Nucleus accumbens (tissue), 56 donors: ENCODE measurements around the gene SLC18A2.
"Not testable (repeated sequence)": the region's sequence is repeated elsewhere in the genome, so short reads cannot be mapped to it uniquely, and the experiment has no call there.

Source experiments
- DNase-seq, 56 donors: peaks; one replicate each; lab custom pipeline; 2025; lab: John Stamatoyannopoulos, UW

SLC18A2 gene

GRCh38 chr10:117230107-117230506 lies 10.8 kb upstream of the SLC18A2 start:
- not testable (repeated sequence) for DNase-seq

GRCh38 chr10:117237401-117237991 lies 3.4 kb upstream of the SLC18A2 start:
- no peak for DNase-seq

- DNase-seq: no peak
Measured at GRCh38 chr10:117239051-117239450, 1.9 kb upstream of the SLC18A2 start.

GRCh38 chr10:117239721-117240620 lies 943 bp upstream of the SLC18A2 start:
- DNase-seq: no peak

- no peak for DNase-seq
Measured at GRCh38 chr10:117241541-117242462, 888 bp downstream of the SLC18A2 start.

- no peak for DNase-seq
Measured at GRCh38 chr10:117242463-117242832, 1.5 kb downstream of the SLC18A2 start.

- no peak for DNase-seq
Measured at GRCh38 chr10:117246997-117247671, 6.2 kb downstream of the SLC18A2 start.

- DNase-seq: no peak
Measured at GRCh38 chr10:117248750-117249465, 8.0 kb downstream of the SLC18A2 start.

GRCh38 chr10:117249493-117250093 lies 8.7 kb downstream of the SLC18A2 start:
- DNase-seq: no peak

- no peak for DNase-seq
Measured at GRCh38 chr10:117250411-117250810, 9.5 kb downstream of the SLC18A2 start.

- DNase-seq: no peak
Measured at GRCh38 chr10:117253908-117254307, 13.0 kb downstream of the SLC18A2 start.

GRCh38 chr10:117254338-117254737 lies 13.4 kb downstream of the SLC18A2 start:
- DNase-seq: no peak

GRCh38 chr10:117254774-117255735 lies 14.1 kb downstream of the SLC18A2 start:
- no peak for DNase-seq

GRCh38 chr10:117255835-117256460 lies 15.0 kb downstream of the SLC18A2 start:
- DNase-seq: no peak

GRCh38 chr10:117256910-117257309 lies 16.0 kb downstream of the SLC18A2 start:
- DNase-seq: no peak

- DNase-seq: no peak
Measured at GRCh38 chr10:117257721-117258120, 16.8 kb downstream of the SLC18A2 start.

GRCh38 chr10:117259279-117259678 lies 18.4 kb downstream of the SLC18A2 start:
- no peak for DNase-seq

GRCh38 chr10:117260084-117260483 lies 19.2 kb downstream of the SLC18A2 start:
- no peak for DNase-seq
